HS-5 (cell line): Measurements from ENCODE around the gene ANKRD11.
"Not testable (repeated sequence)": the region's sequence is repeated elsewhere in the genome, so short reads cannot be mapped to it uniquely, and the experiment has no call there.

Experiments
- DNase-seq: peaks from one replicate; pipeline ENCODE4 v3.0.0-alpha.2; 2012; ENCODE audit warnings: low read depth

Gene ANKRD11

DNA sequence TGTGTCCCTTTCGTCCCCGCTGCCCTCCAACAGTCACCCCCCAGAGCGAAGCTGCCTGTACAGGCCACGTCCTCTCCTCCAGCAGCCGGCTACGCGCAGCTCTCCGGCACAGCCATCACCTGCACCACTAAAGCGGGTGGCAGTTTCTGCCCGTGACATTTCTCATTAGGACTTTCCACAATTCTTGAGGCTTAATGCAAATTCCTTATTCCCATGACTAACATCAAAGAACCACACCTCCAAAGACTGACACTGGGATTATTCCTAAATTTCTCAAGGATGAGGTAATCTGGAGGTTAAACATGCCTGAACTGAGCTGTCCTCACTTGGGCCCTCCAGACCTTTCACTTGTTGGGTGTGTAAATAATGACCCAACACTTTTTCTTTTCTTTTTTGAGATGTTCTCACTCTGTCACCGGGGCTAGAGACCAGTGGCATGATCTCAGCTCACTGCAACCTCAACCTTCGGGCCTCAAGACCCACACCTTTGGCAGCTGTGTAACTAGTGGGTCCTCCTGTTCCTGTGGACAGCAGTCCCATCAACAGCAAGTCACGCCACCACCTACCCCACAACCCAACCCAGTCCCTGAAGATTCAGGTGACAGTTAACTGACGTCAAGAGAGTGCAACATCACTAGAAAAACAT, 11.7 kb downstream of the ANKRD11 start:
- DNase-seq: peak; percentile 37

GRCh38 chr16:89476811-89477261, 13.5 kb downstream of the ANKRD11 start:
- DNase-seq: no peak

- DNase-seq: no peak
These were observed 14.0 kb downstream of the ANKRD11 start for GRCh38 chr16:89476379-89476778.

- DNase-seq: no peak
These were observed 15.2 kb downstream of the ANKRD11 start for GRCh38 chr16:89475144-89475543.

- no peak for DNase-seq
These were observed 16.5 kb downstream of the ANKRD11 start for GRCh38 chr16:89473791-89474414.

DNA sequence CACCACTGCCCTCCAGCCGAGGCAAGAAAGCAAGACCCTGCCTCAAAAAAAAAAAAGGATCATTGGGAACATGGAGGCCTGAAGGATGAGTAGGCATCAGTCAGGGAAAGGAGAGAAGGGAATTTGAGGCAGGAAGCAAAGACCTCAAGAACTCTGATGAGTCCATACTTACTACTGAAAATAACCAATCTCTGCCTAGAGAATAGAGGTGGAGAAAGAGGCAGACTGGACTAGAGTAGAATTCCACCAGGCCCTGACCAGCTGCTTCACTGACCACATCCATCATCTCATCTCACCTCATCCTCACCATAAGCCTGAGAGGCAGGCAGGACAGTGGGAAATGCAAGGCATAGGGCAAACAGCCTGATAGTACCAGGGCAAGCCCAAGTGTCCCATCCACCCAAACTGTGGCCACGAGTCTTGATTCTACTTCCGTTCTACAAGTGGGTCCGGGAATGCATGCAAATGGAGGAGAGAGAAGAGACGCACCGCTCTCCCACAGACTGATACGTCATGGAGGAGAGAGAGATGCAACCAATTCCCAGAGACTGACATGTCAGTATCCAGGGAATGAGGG, 17.1 kb downstream of the ANKRD11 start:
- no peak for DNase-seq

DNA sequence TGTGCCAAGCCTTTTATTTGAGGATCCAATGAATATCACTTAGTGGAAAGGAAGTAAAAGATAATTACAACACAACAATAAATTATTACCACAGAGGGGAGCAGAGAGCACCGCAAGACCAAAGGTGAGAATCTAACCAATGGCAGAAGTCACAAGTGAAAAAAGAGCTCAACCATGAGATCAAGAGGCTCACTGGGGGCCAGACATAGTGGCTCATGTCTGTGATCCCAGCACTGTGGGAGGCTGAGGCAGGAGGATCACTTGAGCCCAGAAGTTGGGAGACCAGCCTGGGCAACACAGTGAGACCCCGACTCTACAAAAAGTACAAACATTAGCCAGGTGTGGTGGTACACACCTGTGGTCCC, 17.7 kb downstream of the ANKRD11 start:
- DNase-seq: no peak

GRCh38 chr16:89467382-89467781, 23.0 kb downstream of the ANKRD11 start:
- DNase-seq: no peak

DNA sequence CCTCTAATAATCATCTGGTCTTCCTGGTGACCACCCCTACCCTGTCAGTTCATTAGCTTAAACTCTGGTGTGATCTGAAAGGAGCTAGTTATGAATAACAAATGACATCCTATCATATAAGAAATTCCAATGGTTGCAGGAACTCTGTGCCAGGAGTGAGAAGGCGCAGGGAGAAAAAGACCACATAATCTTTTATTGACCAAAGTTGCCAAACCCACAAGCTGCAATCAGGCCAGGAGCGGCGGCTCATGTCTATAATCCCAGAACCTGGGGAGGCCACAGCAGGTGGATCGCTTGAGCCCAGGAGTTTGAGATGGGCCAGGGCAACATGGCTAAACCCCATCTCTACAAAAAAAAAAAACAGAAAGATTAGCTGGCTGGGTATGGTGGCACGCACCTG, 23.4 kb downstream of the ANKRD11 start:
- DNase-seq: no peak

DNA sequence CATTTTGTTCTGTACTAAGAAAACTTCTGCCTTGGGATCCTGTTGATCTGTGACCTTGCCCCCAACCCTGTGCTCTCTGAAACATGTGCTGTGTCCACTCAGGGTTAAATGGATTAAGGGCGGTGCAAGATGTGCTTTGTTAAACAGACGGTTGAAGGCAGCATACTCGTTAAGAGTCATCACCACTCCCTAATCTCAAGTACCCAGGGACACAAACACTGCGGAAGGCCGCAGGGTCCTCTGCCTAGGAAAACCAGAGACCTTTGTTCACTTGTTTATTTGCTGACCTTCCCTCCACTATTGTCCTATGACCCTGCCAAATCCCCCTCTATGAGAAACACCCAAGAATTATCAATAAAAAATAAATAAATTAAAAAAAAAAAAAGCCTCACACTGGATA, 27.0 kb downstream of the ANKRD11 start:
- not testable (repeated sequence) for DNase-seq

- DNase-seq: not testable (repeated sequence)
These were observed 27.7 kb downstream of the ANKRD11 start for GRCh38 chr16:89462639-89463038.

GRCh38 chr16:89461890-89462289, 28.5 kb downstream of the ANKRD11 start:
- DNase-seq: not testable (repeated sequence)

DNA sequence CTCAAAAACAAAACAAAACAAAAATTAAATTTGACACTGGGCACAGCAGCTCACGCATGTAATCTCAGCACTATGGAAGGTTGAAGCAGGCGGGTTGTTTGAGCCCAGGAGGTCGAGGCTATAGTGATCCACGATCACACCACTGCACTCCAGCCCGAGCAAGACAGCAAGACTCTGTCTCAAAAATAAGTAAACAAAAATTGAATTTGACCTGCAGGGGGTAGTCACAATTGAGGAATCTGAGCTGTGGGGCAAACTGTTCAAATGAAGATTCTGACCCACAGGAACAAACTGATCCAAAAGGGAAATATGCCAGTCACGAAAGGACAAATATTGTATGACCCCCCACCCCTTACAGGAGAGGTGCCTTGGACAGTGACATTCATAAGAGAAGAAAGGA, 29.8 kb downstream of the ANKRD11 start:
- DNase-seq: no peak

- DNase-seq: no peak
These were observed 31.4 kb downstream of the ANKRD11 start for GRCh38 chr16:89458967-89459366.

- no peak for DNase-seq
These were observed 31.8 kb downstream of the ANKRD11 start for GRCh38 chr16:89458551-89458950.

GRCh38 chr16:89456419-89456959, 33.9 kb downstream of the ANKRD11 start:
- no peak for DNase-seq

GRCh38 chr16:89455692-89456091, 34.7 kb downstream of the ANKRD11 start:
- no peak for DNase-seq

DNA sequence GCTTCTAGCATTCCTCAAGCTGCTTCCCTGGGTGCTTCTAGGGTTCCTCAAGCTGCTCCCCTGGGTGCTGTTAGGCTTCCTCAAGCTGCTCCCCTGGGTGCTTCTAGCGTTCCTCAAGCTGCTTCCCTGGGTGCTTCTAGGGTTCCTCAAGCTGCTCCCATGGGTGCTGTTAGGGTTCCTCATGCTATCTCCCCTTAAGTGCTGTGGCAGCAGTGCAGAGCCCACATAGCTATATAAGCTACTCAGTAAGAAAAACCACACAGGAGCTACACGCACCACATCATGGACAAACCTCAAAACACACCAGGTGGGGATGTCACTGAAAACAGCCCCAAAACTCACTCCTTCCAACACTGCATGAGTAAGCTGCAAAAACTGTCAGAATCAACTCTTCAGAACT, 35.2 kb downstream of the ANKRD11 start:
- no peak for DNase-seq

DNA sequence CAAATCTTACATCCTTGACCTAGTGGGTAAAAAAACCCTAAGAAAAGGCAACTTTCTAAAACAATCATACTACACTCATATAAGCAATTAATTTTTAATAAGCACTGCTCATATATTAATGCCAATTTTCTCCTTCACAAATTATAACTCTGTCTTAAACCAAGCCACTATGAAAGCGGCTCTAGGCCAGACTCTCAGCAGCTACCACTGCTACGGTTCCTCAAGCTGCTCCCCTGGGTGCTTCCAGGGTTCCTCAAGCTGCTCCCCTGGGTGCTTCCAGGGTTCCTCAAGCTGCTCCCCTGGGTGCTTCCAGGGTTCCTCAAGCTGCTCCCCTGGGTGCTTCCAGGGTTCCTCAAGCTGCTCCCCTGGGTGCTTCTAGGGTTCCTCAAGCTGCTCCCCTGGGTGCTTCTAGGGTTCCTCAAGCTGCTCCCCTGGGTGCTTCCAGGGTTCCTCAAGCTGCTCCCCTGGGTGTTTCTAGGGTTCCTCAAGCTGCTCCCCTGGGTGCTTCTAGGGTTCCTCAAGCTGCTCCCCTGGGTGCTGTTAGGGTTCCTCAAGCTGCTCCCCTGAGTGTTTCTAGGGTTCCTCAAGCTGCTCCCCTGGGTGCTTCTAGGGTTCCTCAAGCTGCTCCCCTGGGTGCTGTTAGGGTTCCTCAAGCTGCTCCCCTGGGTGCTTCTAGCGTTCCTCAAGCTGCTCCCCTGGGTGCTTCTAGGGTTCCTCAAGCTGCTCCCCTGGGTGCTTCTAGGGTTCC, 35.8 kb downstream of the ANKRD11 start:
- DNase-seq: not testable (repeated sequence)

- DNase-seq: no peak
These were observed 36.6 kb downstream of the ANKRD11 start for GRCh38 chr16:89453501-89454321.

DNA sequence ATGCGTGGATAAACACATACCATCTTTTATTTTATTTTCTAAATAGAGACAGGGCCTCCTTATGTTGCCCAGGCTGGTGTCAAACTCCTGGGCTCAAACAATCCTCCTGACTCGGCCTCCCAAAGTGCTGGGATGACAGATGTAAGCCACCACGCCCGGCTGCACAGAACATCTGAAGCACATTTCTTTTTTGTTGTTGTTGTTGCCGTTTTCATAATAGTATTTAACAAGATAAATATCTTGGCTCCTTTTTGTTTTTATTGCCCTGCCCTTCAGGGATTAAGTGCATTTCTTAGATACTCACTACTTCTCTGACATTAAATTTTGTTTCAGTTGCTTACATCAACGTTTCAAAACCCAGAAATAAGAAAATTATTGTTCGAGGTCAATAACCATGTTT, 37.4 kb downstream of the ANKRD11 start:
- no peak for DNase-seq

DNA sequence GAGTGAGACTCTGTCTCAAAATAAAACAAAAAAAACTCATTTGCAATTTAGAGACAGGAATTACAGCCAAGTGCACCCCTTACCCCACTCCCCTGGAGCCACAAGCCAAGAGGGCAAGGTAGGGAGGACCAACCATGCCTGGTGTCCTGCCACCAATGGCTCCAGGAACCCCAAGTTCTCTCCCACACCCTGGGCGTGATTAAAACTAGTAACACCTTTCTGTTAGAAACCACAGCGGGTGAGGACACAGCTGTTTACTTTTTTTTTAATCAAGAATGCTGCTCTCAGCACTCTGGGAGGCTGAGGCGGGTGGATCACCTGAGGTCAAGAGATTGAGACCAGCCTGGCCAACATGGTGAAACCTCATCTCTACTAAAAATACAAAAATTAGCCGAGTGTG, 38.1 kb downstream of the ANKRD11 start:
- no peak for DNase-seq
